GM18951 (cell line): Measurements from ENCODE around the gene ACO2.

Experiments
- POLR2A ChIP-seq: IDR thresholded peaks from 4 replicates; pipeline ENCODE4 v1.6.1; 2011; ENCODE audit warnings: mild to moderate bottlenecking; ENCODE audit not compliant: insufficient read length, insufficient read depth; ENCODE audit errors: extremely low read depth
- in situ Hi-C: fragments of 300-500 bp; cut with MboI; formaldehyde crosslinking; loops from one replicate; pipeline ENCODE4 v1.12.0; 2022; ENCODE audit warnings: low sequenced_read_pairs, mixed read lengths, inconsistent platforms; ENCODE audit not compliant: unreplicated experiment

The ACO2 gene

DNA sequence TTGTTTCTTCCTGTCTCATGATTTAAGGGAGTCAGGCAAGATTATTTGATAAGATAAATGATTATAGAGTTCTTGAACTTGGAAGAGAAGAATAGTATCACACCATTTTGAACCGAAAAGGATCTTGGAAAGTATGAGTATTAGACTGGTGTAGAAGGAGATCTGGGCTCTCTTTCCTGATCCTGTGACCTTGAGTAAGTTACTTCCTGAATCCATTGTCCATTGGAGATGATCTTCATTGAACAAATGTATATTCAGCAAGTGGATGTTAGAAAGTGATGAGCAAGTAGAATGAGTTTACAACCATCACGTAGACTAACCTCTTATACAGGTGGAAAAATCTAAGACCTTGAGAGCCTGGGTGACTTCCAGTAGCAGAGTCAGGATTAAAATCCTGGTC is 2.0 kb downstream of the ACO2 start:
- in situ Hi-C loops = no loop called here
- no peak for TF ChIP-seq POLR2A

DNA sequence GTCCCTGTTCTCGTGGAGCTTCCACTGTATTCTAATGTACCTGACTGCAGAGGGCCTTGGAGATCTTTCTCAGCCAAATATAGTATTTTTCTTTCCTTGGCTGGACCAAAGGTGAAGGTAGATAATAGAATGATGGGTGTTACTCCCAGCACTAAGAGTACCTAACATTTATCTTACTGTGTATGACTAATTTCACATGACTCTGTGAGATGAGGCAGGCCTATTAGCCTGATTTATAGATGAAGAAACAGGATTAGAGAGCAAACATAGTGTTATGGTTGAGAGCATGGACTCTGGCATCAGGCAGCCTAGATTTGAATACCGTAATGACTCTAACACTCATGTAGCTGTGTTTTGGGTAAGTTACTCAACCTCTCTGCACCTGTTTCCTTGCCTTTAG is 2.7 kb downstream of the ACO2 start:
- in situ Hi-C loops = no loop called here
- TF ChIP-seq POLR2A = no peak

DNA sequence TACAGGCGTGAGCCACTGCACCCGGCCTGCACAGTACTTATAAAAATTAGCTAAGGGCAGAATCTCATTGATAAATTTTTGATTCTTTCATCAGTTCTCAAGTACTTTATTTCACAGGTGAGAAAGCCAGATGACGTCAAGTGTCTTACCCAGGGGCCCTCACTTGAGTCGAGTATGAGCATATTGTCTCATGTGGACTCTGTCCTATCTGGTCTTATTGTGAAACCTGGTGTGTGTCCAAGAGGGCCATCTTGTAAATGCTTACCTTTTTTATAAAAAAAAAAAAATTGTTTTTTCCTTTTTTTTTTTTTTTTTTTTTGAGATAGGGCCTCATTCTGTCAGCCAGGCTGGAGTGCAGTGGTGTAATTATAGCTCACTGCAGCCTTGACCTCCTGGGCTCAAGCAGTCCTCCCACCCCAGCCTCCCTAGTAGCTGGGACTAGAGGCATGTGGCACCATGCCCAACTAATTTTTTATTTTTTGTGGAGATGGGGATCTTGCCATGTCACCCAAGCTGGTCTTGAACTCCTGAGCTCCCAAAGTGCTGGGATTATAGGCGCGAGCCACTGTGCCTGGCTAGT is 6.0 kb downstream of the ACO2 start:
- in situ Hi-C loops = no loop called here
- no peak for TF ChIP-seq POLR2A

DNA sequence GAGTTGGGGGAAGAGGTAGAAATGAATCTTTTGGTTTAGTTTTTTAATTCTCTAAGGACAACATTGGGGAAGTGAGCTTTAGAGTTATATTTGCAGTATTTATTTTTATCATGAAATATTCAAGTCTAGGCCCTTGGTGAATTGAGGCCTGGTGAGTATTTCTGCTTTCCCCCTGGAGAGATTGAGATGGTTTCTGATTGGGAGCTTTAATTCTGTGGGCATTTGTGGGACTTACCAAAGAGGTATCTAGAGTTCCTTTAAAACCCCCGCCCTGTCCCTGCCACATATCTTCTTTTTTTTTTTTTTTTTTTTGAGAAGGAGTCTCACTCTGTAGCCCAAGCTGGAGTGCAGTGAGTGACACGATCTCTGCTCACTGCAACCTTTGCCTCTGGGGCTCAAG is 9.6 kb downstream of the ACO2 start:
- in situ Hi-C loops = no loop called here
- no peak for TF ChIP-seq POLR2A

DNA sequence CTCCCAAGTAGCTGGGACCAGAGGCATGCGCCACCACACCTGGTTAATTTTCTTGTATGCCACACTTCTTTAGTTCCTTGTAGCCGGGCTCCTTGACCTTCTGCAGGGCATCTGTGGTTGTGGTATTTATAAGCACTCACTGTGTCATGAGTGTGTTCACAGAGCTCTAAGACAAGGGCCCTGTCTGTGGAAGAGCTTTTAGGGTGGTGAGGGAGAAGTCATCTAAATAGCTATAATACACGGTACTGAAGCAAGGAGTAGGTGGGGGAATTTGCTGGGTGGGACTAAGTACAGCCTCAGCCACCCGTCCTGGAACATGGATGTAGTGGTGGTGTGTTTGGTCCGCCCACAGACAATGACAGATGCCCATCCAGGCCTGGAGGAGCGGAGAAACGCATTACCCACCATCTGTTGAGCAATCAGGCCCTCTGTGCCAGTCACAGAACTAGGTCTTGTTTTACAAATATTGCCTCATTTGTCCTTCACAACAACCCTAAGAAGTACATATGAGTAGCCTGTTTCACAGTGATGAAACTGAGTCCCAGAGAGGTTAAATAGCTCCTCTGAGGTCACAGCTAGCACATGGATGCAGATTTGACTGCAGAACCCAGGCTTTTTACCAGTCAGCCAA is 10.1 kb downstream of the ACO2 start:
- no peak for TF ChIP-seq POLR2A
- in situ Hi-C loops = no loop called here

DNA sequence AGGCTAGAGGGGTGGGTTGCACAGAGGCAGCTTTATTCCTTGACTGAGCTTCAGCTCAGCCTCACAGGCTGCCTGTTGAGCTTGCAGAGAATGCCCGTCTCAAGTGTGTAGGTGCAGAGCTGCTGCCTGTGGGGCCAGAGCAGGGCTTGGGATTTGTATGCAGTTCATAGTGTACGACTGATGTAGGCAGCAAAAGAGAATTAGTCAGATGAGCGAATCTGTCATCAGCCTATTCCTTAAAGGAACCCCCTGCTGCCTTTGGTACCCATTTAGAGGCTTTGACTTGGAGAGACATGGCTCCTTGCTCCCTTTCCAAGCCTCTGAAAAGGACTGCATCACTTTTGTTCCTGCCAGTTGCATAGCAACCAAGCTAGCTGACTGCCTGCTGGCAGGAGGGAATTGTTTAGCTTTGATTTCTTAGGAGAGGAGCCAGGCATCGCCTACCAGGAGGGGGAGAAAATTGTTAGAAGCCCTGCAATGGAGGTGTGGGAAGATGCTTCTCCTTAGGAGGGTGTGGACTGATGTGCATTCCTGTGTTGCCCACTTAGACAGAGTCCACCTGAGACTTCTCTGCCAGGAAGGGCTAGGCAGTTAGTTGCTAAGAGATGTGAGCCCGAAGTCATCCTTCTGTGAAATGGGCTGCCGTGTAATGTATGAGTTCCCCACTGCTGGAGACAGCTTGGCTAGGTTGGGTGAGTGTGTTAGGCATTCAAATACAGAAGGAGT is 10.9 kb downstream of the ACO2 start:
- TF ChIP-seq POLR2A = no peak
- in situ Hi-C loops = no loop called here

DNA sequence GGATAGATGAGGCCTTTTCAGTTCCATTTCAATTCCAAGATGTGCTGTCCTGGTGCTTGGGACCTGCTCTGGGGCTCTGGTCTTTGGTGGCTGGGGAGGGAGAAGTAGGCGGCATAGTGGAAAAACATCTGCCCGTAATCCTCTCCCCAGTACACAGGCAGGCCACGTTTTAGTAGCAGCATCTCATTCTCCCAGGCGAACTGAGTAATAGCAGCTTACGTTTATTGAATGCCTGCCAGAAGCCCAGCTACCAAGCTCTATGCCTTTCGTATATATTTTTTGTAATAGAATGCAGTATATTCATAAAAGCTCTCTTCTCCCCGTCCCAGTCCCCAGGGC is 11.4 kb downstream of the ACO2 start:
- in situ Hi-C loops = no loop called here
- TF ChIP-seq POLR2A = no peak

DNA sequence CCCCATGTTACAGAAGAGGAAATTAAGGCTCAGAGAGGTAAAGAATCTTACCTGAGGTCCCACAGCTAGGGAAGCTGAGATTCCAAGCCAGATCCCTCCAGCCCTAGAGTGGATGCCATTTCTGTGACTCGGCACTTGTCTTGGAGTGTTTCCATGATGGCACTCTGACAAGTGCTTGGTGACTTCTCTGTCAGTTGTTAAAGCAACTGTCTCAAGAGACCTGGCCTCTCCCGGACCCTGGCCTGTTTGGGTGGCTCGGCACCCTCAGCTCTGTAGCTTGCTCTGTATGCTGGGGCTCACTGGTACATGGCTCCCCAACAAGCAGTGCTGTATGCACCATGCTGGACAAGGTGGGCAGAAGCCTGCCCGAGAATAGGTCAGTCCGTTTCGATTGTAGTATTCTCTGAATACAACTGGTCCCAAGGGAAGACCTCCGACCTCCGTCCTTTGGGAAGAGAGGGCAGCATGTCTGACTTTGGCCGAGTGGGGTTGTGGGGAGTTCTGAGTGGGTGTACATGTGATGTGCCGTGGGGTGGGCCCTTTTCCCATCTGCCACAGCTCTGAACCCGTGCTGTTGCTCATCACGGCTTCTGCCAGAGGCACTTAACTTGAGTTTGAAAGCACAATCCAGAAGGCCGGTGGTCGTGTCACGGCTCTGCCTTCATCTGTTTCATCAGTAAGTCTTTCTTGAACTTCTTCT is 12.4 kb downstream of the ACO2 start:
- in situ Hi-C loops = no loop called here
- no peak for TF ChIP-seq POLR2A

DNA sequence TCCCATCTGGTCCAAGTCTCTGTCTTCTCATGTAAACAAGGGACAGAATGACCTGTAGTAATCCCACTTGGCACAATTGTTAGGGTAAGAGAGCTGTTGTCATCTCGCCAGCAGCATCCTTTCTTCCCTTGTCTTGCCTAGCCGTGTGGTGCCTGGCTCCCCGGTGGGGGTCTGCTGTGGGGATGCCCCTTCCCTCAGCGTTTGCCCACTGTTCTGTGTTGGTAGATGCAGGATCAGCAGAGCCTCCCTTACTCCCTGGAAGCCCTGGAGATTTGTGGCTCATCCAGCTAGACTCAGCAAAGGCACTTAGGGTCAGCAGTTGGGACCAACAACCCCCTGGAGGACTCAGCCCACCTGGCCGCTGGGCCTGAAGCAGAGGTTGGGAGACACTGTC is 13.0 kb downstream of the ACO2 start:
- in situ Hi-C loops = no loop called here
- TF ChIP-seq POLR2A = no peak

DNA sequence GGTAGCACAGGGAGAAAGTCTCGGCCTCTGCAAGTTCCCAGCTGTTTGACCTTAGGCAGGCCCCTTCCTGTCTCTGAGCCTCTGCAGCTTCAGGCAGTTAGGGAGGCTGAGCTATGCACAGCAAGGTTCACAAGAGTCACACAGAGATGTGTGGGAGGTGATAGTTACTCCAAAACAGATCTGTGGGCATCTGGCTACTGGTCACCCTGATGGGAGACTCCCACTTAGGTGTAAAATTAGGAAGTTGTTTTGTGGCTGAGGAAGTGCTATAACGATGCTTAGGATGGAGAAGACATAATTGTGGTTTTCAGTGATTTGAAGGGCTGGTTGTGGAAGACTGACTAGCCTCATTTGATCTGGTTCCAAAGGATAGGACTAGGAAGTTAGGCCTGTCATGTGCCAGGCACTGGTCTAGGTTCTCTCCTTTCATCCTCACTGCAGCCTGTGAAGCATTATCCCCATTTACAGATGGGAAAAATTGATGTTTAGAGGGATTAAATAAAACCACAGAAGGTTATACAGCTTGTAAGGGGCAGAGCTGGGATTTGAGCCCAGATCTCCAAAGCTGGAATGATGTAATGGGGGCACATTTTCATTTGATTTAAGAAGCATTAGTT is 13.5 kb downstream of the ACO2 start:
- in situ Hi-C loops = no loop called here
- no peak for TF ChIP-seq POLR2A

DNA sequence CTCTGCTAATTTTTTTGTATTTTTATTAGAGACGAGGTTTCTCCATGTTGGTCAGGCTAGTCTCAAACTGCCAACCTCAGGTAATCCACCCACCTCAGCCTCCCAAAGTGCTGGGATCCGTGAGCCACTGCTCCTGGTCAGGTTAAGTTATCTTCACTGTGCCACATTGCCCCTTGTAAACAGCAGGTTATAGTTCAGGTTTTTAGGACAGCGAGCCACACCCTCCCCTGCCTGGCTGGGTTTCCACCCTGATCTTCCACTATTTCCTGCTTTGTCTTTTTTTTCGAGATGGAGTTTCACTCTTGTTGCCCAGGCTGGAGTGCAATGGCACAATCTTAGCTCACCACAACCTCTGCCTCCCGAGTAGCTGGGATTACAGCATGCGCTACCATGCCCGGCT is 16.1 kb downstream of the ACO2 start:
- TF ChIP-seq POLR2A = no peak
- in situ Hi-C loops = no loop called here

DNA sequence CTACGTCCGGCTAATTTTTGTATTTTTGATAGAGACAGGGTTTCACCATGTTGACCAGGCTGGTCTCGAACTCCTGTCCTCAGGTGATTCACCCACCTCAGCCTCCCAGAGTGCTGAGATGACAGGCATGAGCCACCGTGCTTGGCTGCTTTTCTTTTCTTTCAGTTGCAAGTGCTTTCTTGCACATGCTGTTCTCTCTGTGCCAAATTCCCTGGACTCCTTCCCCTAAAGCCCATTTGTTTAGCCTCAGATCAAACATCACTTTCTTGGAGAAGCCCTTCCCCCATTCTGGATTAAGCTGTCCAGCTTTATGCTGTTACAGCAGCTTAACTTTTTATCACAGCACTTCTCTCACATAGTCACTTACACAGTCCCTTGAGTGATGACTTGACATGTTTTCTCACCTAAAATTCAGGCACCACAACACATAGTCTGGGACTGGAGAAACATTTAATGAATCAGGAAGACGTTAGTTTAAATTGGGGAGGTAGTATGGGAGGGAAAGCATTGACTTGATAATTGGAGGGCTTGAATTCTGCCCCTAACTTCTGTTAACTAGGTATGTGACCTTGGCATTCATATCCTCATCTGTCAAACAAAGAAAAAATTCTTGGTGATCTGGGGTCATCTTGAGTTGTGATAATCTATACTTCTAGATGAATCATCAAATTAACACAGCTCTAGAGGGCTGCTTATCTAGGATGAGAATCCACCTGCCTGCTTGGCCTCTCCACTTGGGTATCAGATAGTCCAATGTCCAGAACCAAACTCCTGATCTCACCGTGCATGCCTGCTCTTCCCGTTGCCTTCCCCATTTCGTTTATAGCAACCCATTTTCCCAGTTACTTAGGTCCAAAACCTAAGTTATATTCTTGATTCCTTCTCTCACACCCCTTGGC is 18.4 kb downstream of the ACO2 start:
- in situ Hi-C loops = no loop called here
- TF ChIP-seq POLR2A = no peak

DNA sequence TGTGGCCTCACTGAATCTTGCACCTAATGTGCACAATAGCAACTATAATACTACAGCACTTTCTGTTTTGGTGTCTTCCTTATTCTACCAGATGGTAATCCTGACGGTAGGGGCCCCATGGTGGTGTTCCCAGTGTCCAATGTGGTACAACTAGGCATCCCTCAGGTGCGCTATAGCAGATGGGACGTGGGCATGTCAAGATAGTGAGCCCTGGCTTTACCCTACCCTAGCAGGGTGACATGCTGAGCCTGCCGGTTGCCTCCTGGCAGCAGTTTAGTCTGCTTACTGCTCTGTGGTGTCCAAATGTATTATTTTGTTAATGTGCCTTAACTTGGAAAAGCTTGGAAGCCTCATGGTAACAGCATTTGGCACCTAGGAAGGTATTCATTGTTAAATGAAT is 19.2 kb downstream of the ACO2 start:
- no peak for TF ChIP-seq POLR2A
- in situ Hi-C loops = no loop called here
